Amygdala (tissue), 56 donors: Measurements from ENCODE around the gene SPATA31E1.

ENCODE experiments used
- DNase-seq, 56 donors: peaks; one replicate each; lab custom pipeline; 2025; lab: John Stamatoyannopoulos, UW

Gene SPATA31E1

DNA sequence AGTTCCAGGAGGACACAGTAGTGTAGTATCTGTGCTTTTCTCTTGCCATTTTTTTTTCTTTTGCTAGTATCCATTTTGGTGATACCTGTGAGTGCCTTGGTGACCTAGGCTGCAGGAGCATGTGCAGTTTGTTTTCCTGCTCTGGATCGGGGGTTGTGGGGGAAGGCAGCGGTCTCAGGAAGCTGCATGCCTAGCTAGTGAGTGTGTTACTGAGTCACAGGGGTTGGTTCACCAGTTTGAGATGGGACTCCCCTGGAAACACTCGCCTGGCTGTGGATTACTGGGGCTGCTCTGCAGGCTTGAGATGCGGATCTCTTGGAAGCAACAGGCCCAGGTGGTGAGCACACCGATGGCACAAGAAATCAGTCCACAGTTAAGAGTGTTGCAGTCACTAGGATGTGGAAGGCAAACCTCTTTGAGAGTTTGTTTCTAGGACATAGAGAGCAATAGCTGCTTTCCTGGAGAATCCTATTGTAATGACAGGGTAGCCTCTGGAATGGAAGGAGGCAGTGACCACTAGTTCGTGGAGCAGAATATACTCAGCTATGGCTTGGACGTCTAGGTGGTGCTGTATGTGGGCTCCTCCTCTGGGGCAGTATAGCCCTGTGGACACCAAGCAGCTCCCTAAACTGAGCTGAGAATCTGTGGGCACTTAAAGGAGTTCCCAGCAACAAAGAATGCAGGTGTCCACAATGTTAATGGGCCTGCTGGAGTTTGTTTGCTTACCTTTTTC is 20.0 kb upstream of the SPATA31E1 start:
- DNase-seq = no peak

DNA sequence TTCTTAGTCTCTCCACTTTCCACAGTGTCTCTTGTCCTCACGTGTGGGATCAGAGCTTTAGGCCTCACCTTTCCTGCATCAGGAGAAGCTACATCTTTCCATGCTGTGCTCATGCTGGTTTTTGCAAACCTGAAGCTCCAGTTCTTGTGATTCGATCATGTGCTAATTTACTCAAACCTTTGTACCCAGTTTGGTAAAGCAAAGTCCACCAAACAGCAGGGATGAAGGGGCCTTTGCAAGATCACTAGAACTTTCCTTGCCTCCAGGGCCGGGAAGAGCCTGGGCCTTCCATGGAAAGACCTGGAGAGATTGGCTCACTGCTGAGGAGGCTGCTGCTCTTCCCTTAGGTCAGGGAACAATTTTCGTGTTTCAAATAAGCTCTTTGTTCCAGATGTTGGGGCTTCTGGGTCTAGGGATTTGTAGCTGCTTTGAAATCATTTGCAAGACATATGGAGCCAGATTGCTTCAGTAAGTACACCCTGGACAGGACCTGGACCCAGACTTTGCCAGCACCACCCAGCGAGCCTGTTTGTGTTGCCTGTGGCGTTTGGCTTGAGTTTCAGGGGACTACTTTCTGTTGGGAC is 18.7 kb upstream of the SPATA31E1 start:
- no peak for DNase-seq

GRCh38 chr9:87864915-87865314 is 17.8 kb upstream of the SPATA31E1 start:
- no peak for DNase-seq

DNA sequence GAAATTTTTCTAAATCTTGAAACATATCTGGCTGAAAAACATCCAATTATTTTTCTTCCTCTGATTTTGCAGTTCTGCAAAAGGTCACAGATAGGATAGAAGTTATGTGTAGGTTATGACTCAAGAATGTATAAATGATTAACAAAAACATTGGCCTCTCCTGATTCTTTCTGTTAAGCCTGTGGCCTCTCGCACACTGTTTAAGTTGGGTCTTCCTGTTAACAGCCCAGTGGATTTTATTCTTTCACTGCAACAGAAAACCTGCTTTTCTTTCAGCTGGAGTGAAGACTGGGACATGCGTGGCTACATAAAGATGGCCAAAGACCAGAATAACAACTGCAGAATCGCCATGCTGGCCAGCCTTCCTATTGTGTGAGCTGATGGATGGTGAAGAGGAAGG is 17.1 kb upstream of the SPATA31E1 start:
- DNase-seq = no peak

- no peak for DNase-seq
These were observed 15.3 kb upstream of the SPATA31E1 start for GRCh38 chr9:87867391-87867790.

GRCh38 chr9:87868175-87868574 is 14.5 kb upstream of the SPATA31E1 start:
- DNase-seq = no peak

DNA sequence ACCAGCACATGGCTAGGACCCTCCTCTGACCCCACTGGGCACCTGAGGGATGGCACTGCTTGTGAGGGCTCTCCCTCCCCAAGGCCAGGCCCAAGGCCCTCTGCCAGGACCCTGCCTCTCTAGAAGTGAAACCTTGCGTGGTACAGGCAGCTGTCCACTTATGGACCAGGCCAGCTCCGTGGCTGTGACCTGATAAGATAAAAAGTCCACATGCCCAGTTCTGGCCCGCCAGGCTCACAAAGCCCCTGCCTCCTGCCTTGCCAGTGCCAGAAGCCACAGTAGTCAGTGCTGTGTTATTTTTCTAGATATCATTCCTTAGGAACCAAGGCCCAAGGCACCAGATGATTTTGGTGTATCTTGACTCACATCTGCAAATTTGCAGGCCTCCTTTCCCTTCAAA is 14.0 kb upstream of the SPATA31E1 start:
- no peak for DNase-seq

DNA sequence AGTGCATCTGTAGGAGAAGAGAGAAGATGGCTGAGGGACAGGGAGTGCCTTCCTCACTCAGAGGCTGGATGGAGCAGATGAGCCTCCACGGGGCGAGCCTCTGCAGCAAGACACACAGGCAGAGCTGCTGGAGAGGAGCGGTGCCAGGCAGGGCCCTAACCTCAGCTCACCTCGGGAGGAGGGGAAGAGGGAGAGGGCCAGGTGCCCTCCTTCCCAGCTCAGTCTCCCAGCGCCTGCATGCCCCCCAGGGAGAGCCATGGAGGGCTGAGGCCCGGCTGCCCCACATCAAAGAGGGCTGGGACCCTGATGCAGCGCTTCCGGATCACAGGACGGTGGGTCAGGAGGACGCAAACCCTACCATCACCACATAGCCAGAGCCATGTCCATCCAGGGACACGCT is 13.6 kb upstream of the SPATA31E1 start:
- DNase-seq = no peak

DNA sequence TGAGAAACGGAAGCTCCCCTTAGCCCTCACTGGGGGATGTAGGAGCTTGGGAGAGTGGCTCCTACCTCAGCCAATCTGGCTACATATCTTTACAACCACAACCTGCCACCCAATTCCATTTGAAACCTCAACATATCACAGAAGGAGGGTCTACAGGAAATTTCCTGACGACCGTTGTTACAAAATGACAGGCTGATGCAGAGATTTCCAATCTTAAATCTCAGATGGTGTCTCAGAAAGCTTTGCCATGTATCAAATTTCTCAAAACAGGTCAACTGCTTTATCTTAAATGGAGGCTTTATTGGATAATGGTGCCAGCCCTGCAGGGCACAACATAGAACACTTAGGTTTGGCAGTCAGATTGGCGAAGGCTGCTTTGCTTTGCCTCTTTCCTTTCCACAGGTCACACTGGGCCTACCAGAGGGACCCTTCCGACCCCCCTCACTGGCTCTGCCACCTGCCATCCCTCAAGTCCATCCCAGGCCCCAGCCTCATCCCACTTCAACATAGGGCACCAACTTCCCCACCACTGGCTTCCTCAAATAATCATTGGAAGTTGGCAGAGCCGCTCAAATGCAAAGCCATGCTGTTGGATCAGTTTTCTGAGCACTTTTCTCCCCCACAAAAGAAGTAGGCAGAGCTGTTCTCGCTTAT is 11.1 kb upstream of the SPATA31E1 start:
- no peak for DNase-seq

DNA sequence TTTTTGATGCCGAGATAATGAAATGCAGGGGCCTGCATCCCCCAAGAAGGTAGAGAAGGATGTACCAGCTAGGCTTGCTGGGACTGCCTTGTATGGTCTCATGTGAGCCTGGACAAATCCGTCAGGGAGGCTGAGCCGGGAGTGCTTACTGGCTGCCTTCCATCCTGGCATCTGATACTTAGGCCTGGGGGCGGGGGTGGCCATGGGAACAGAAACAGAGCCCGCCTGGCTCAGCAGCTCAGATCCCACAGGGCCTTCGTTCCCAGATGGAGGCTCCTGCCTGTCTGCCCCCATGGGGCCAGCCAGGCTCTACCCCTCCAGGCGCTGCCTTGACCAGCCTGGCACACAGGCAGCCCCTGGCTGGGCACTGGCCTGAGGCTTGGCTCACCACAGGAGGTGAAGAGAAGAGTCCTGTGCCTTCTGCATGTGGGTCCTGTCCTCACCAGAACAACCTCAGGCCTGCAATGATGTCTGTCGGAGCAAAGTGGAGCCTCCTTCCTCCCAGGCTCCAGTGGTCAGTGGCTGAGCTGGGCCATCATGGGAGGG is 10.5 kb upstream of the SPATA31E1 start:
- peak in 9 of 56 donors; percentile 7 to 30 (median 18) for DNase-seq

- no peak for DNase-seq
These were observed 8.9 kb upstream of the SPATA31E1 start for GRCh38 chr9:87873607-87874303.

GRCh38 chr9:87874304-87874623 is 8.4 kb upstream of the SPATA31E1 start:
- no peak for DNase-seq

GRCh38 chr9:87875060-87875459 is 7.6 kb upstream of the SPATA31E1 start:
- no peak for DNase-seq

- no peak for DNase-seq
These were observed 6.7 kb upstream of the SPATA31E1 start for GRCh38 chr9:87875831-87876545.

DNA sequence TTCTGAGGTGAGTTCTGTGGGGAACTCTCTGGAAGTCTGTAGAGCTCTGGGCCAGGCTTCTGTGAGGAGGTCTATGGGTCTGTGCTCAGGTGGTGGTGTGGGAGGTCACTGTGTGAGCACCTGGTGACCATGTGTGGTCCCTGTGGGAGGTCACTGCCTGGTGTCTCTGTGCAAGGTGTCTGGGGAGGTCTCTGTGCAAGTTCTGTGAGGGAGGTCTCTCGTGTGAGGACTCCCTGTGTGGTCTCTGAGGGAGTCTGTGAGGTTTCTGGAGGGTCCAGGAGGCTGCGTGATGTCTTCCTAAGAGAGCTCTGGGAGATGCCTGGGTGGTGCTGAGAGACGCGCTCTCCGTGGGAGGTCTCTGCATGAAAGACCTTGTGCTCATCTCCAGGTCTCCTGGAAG is 6.0 kb upstream of the SPATA31E1 start:
- no peak for DNase-seq

GRCh38 chr9:87878989-87879511 is 3.6 kb upstream of the SPATA31E1 start:
- DNase-seq = no peak

DNA sequence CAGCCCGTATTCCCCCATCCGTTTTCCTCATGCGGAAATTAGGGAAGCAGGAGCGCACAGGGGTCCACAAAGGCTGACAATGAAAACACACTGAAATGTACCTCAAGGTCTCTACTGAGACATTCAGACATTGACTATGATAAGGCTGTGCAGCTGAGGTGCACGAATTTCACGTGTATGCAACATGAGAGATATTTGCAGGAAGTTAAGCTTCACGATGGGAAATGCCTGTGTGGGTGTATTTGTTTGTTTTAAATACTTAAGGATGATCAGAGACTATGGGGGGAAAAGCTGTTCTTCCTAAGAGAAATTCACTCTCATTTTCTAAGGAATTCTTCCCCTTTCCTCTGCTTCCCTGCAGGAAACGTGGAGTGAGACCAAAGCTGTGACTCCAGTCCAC is 2.6 kb upstream of the SPATA31E1 start:
- no peak for DNase-seq

DNA sequence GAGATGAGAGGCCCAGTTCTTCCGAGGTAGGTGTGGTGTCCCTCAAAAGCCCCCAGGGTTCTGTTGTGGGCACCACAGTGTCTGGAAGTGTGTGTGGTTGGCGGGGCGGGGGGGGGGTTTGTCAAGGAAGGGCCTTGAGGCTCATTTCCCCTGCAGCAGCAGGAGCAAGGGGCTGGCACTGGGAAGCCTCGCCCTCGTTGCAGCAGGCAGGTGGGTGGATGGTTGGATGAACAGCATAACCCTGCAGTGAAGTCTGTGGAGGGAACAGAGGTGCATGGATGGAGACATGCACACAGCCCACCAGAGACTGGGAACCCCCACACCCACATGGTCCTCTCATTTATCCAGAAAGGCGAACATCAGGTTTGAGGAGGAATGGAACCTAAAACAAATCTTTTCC is 2.0 kb upstream of the SPATA31E1 start:
- DNase-seq = no peak

GRCh38 chr9:87883274-87883673 is 597 bp downstream of the SPATA31E1 start:
- no peak for DNase-seq

DNA sequence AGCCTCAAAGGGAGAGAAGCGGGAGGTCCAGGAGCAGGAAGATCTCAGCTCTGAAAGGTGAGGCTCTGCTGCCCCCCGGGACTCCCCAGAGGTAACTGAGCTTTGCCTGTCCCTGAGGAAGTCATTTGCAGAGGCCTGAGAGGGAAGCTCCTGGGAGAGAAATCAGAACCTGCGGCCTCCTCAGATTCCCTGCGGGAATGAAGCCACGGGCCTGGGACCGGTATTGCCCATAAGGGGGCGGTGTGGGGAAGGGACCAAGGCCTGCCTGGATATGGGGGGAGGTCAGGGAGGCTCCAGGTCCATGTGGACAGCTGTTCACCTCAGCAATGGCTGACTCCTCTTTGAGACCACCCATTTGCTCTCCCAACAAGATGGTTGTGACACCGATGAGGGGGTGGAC is 1.3 kb downstream of the SPATA31E1 start:
- no peak for DNase-seq
